H1 (cell line): ENCODE data around the gene LAMP1. TPM values are rescaled to one million over a fixed set of nuclear protein-coding genes. Genes with fewer than 3 reads are reported as not detected.

Experiments
- CTCF ChIA-PET: fragments of 300-600 bp; sonication (Branson Sonifier 250); formaldehyde crosslinking; loops from one replicate; lab custom pipeline; 2021; ENCODE audit not compliant: partially characterized antibody; lab: Charles Lee
- POLR2A ChIA-PET: fragments of 300-600 bp; sonication (Branson Sonifier 250); formaldehyde crosslinking; loops from one replicate; lab custom pipeline; 2021; ENCODE audit warnings: inconsistent platforms; ENCODE audit not compliant: partially characterized antibody; lab: Charles Lee
- DNase-seq, 2 experiments: peaks; one replicate each; pipeline versions ENCODE4 v3.0.0 to v3.0.0-alpha.2; 2010 to 2022; ENCODE audit warnings: low spot score in 2 of 2, low read depth in 1 of 2, mixed read lengths in 1 of 2
- FAIRE-seq: peaks from 2 replicates; lab custom pipeline; 2011; peaks lifted over from hg19 to GRCh38; lab: Jason Lieb, UNC
- H2AFZ ChIP-seq: 2 replicates; pipeline ENCODE4 v1.8.1; 2012; ENCODE audit warnings: low read length, inconsistent platforms
- H2AK5ac ChIP-seq: 2 replicates; pipeline ENCODE4 v1.6.1; 2013; ENCODE audit warnings: low read depth, low read length
- H2BK120ac ChIP-seq: replicated peaks from 2 replicates; pipeline ENCODE3; 2013; ENCODE audit warnings: low read depth, low read length, inconsistent platforms
- H2BK12ac ChIP-seq: 2 replicates; pipeline ENCODE4 v1.6.1; 2013; ENCODE audit warnings: low read depth, low read length
- H2BK15ac ChIP-seq: 2 replicates; pipeline ENCODE4 v1.6.1; 2013; ENCODE audit warnings: low read length
- H2BK20ac ChIP-seq: 2 replicates; pipeline ENCODE4 v1.6.1; 2013; ENCODE audit warnings: low read length
- H2BK5ac ChIP-seq: 2 replicates; pipeline ENCODE4 v1.6.1; 2013; ENCODE audit warnings: low read depth, low read length
- H3K14ac ChIP-seq: 2 replicates; pipeline ENCODE4 v1.6.1; 2013; ENCODE audit warnings: inconsistent platforms; ENCODE audit not compliant: insufficient read length
- H3K18ac ChIP-seq: 2 replicates; pipeline ENCODE4 v1.6.1; 2013; ENCODE audit warnings: low read length; ENCODE audit errors: extremely low read depth
- H3K23ac ChIP-seq: 2 replicates; pipeline ENCODE4 v1.6.1; 2013; ENCODE audit warnings: inconsistent platforms; ENCODE audit not compliant: insufficient read length
- H3K23me2 ChIP-seq: 2 replicates; pipeline ENCODE4 v1.6.1; 2013; ENCODE audit warnings: low read depth, low read length
- H3K27ac ChIP-seq: 2 replicates; pipeline ENCODE4 v1.6.1; 2011; ENCODE audit warnings: low read depth, low read length, inconsistent platforms
- H3K27me3 ChIP-seq, 4 experiments: replicated peaks in 1 of 4; 1 replicate in 1 of 4; 2 replicates in 3 of 4; pipeline versions ENCODE4 v1.6.1 to v1.8.1; 2011 to 2013; ENCODE audit warnings: low read length in 3 of 4, mild to moderate bottlenecking in 3 of 4, inconsistent platforms in 2 of 4, mixed read lengths in 2 of 4, moderate library complexity in 1 of 4; ENCODE audit not compliant: control insufficient read depth in 3 of 4, insufficient read depth in 3 of 4; ENCODE audit errors: extremely low read depth in 1 of 4
- H3K36me3 ChIP-seq, 4 experiments: 2 replicates each; pipeline versions ENCODE4 v1.6.1 to v1.8.1; 2011 to 2013; ENCODE audit warnings: mild to moderate bottlenecking in 4 of 4, low read length in 3 of 4, moderate library complexity in 2 of 4, control low read depth in 1 of 4, inconsistent platforms in 1 of 4; ENCODE audit not compliant: insufficient read depth in 4 of 4, control insufficient read depth in 2 of 4
- H3K4ac ChIP-seq: replicated peaks from 2 replicates; pipeline ENCODE3; 2013; ENCODE audit warnings: low read length, low read depth, mixed read lengths, inconsistent platforms; ENCODE audit not compliant: insufficient read length
- H3K4me1 ChIP-seq, 4 experiments: replicated peaks in 1 of 4; 1 replicate in 1 of 4; 2 replicates in 3 of 4; pipeline versions ENCODE4 v1.6.1 to v1.8.1; 2011 to 2013; ENCODE audit warnings: low read length in 3 of 4, inconsistent platforms in 2 of 4, mixed read lengths in 1 of 4; ENCODE audit not compliant: insufficient read depth in 4 of 4, control insufficient read depth in 3 of 4
- H3K4me2 ChIP-seq, 2 experiments: 2 replicates each; pipeline versions ENCODE4 v1.6.1 to v1.8.1; 2011 to 2013; ENCODE audit warnings: low read depth in 2 of 2, low read length in 2 of 2, control low read depth in 1 of 2, inconsistent platforms in 1 of 2, mild to moderate bottlenecking in 1 of 2; ENCODE audit not compliant: insufficient read depth in 1 of 2
- H3K4me3 ChIP-seq, 4 experiments: fragments of 200-600, 300-600 bp in 1 of 4; sonication (generic), shearing (Covaris generic), sonication (Bioruptor Twin) in 1 of 4; 2 replicates each; pipeline versions ENCODE4 v1.5.1 to v1.8.1; 2011 to 2016; ENCODE audit warnings: low read length in 4 of 4, low read depth in 3 of 4, control low read depth in 2 of 4, inconsistent platforms in 2 of 4, mild to moderate bottlenecking in 2 of 4, mixed read lengths in 1 of 4, moderate library complexity in 1 of 4; ENCODE audit not compliant: insufficient read depth in 2 of 4; ENCODE audit errors: extremely low read depth in 1 of 4
- H3K56ac ChIP-seq: replicated peaks from 2 replicates; pipeline ENCODE3; 2013; ENCODE audit warnings: low read depth, mild to moderate bottlenecking, mixed read lengths, low read length, inconsistent platforms; ENCODE audit not compliant: insufficient read length
- H3K79me1 ChIP-seq: 2 replicates; pipeline ENCODE4 v1.6.1; 2013; ENCODE audit warnings: low read depth, low read length, control low read depth
- H3K79me2 ChIP-seq, 2 experiments: 2 replicates each; pipeline versions ENCODE4 v1.6.1 to v1.8.1; 2012 to 2013; ENCODE audit warnings: low read length in 2 of 2, mild to moderate bottlenecking in 2 of 2, inconsistent platforms in 1 of 2; ENCODE audit not compliant: insufficient read depth in 2 of 2, control insufficient read depth in 1 of 2
- H3K9ac ChIP-seq, 4 experiments: replicated peaks in 1 of 4; 1 replicate in 1 of 4; 2 replicates in 3 of 4; pipeline versions ENCODE4 v1.6.1 to v1.8.1; 2011 to 2013; ENCODE audit warnings: low read depth in 3 of 4, low read length in 3 of 4, control low read depth in 2 of 4, mild to moderate bottlenecking in 2 of 4, moderate library complexity in 2 of 4, inconsistent platforms in 1 of 4; ENCODE audit errors: extremely low read depth in 1 of 4
- H3K9me3 ChIP-seq, 2 experiments: 2 replicates each; pipeline versions ENCODE4 v1.6.1 to v1.8.1; 2012 to 2013; ENCODE audit warnings: mild to moderate bottlenecking in 2 of 2, moderate library complexity in 2 of 2, control low read depth in 1 of 2, inconsistent platforms in 1 of 2, low read depth in 1 of 2, low read length in 1 of 2, mixed read lengths in 1 of 2; ENCODE audit not compliant: insufficient read depth in 2 of 2
- H4K20me1 ChIP-seq, 2 experiments: replicated peaks in 1 of 2; 2 replicates each; pipeline versions ENCODE3 to v1.8.1; 2011 to 2013; ENCODE audit warnings: inconsistent platforms in 2 of 2, low read length in 2 of 2, mild to moderate bottlenecking in 1 of 2; ENCODE audit not compliant: insufficient read depth in 2 of 2, control insufficient read depth in 1 of 2
- H4K5ac ChIP-seq: 2 replicates; pipeline ENCODE4 v1.6.1; 2013; ENCODE audit warnings: low read length, low read depth, mixed read lengths, inconsistent platforms; ENCODE audit not compliant: insufficient read length
- H4K8ac ChIP-seq: 2 replicates; pipeline ENCODE4 v1.8.0; 2013; ENCODE audit warnings: mild to moderate bottlenecking, moderate library complexity, low read length, inconsistent platforms; ENCODE audit not compliant: insufficient read depth; ENCODE audit errors: extremely low read depth
- H4K91ac ChIP-seq: replicated peaks from 2 replicates; pipeline ENCODE3; 2013; ENCODE audit warnings: low read length, mixed read lengths, inconsistent platforms; ENCODE audit not compliant: insufficient read length
- ASH2L ChIP-seq: fragments of 200-600, 300-600 bp; sonication (generic); IDR thresholded peaks from one replicate; pipeline ENCODE4 v1.7.1; 2017; ENCODE audit warnings: low read length
- BCL11A ChIP-seq, 2 experiments: IDR thresholded peaks; one replicate each; pipeline ENCODE4 v1.6.1; 2011; ENCODE audit warnings: low read depth in 2 of 2, low read length in 2 of 2, mild to moderate bottlenecking in 2 of 2
- CBX8 ChIP-seq: fragments of 300-800, 300-1000 bp; sonication (generic); IDR thresholded peaks from 2 replicates; pipeline ENCODE4 v1.7.1; 2016; ENCODE audit warnings: low read depth, low read length, borderline replicate concordance
- CTBP2 ChIP-seq: IDR thresholded peaks from 2 replicates; pipeline ENCODE4 v1.7.0; 2011; ENCODE audit warnings: borderline replicate concordance, mild to moderate bottlenecking, moderate library complexity, mixed read lengths, low read length; ENCODE audit not compliant: insufficient read depth, insufficient read length
- EP300 ChIP-seq, 2 experiments: IDR thresholded peaks; 1 replicate in 1 of 2; 2 replicates in 1 of 2; pipeline ENCODE4 v1.6.1; 2011 to 2012; ENCODE audit warnings: low read depth in 2 of 2, low read length in 2 of 2, mild to moderate bottlenecking in 2 of 2, borderline replicate concordance in 1 of 2, inconsistent platforms in 1 of 2, moderate library complexity in 1 of 2
- RAD21 ChIP-seq, 2 experiments: IDR thresholded peaks in 1 of 2; conservative IDR thresholded peaks in 1 of 2; 2 replicates each; pipeline ENCODE4 v1.6.1; 2011; ENCODE audit warnings: low read depth in 2 of 2, low read length in 2 of 2, improper control_type of control experiment in 1 of 2, inconsistent platforms in 1 of 2, mild to moderate bottlenecking in 1 of 2, moderate library complexity in 1 of 2
- WGBS, 2 experiments: shearing (Covaris generic) in 1 of 2; methylation state at CpG; one replicate each; pipeline versions ENCODE4 v1.1.6 to v1.1.7; 2013 to 2015; ENCODE audit warnings: low lambda C conversion rate in 2 of 2, mixed read lengths in 2 of 2, inconsistent platforms in 1 of 2, low coverage in 1 of 2, missing lambda C conversion rate in 1 of 2; ENCODE audit not compliant: insufficient replicate concordance in 2 of 2, insufficient coverage in 1 of 2, insufficient read length in 1 of 2; ENCODE audit errors: extremely low coverage in 1 of 2, missing lambda C conversion rate in 1 of 2; 5-methylcytosine and 5-hydroxymethylcytosine counted together
- polyA plus RNA-seq, 7 experiments: library from polyadenylated mRNA; depleted of rRNA in 3 of 7; stranded (reverse) in 5 of 7; unstranded in 2 of 7; fragments of >200 nt in 5 of 7; fragments of 200-250 nt in 2 of 7; gene quantifications; 1 replicate in 5 of 7; 2 replicates in 1 of 7; 4 replicates in 1 of 7; pipeline versions ENCODE4 v1.2.1 to v1.2.3, GENCODE V29; 2011 to 2013; ENCODE audit warnings: missing spikeins in 2 of 7, mixed read lengths in 2 of 7
- total RNA-seq: library from RNA; stranded (reverse); fragmentation: NEBNext Ultra II Directional; extraction: Animal tissue kit (Norgen Biotek cat#: 25700); gene quantifications from 2 replicates; pipeline ENCODE4 v1.2.1, GENCODE V29; 2021

LAMP1 gene
- total and polyA plus RNA-seq, 2 of the 8 experiments (the other 6 are each of a cell fraction or from before 2014, with no cell fraction given) = 97.6 to 140 TPM

DNA sequence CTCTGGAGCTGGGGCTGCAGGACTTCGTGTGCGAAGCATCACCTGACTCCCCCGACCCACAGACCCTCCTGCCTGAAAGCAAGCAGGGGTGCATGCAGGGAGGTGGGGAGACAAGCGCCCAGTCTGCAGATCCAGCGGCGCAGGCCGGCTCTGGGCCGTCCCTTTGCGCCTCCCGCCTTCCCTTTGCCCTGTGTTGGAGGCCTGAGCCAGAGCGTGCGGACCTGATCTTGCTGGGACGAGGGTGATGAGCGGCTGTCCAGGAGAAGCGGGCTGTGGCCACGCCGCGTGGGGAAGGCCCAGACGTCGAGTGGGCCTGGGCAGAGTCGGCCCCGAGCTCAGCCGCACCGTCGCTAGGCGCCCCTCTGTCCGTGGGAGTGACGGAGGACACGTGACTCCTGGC, 72.2 kb downstream of the LAMP1 start:
- POLR2A ChIA-PET = interaction anchor here (1.3 kb wide), 1 partner anchor 9 kb away, joined by 3 read pairs; no protein-coding TSS in a partner anchor
- no peak overlapping the region for H3K4me3 ChIP-seq
- no peak for TF ChIP-seq ASH2L
- no peak for TF ChIP-seq BCL11A (IDR thresholded peaks at IDR 0.05; ENCODE audit: low read depth in 2 of 2, low read length in 2 of 2)
- no peak for TF ChIP-seq EP300 (IDR thresholded peaks at IDR 0.05; ENCODE audit: borderline replicate concordance in 1 of 2, low read depth in 2 of 2, low read length in 2 of 2)
- no peak for TF ChIP-seq RAD21 (IDR thresholded peaks at IDR 0.05 in 1 of 2, conservative IDR thresholded peaks at IDR 0.05 in 1 of 2; ENCODE audit: low read depth in 2 of 2, low read length in 2 of 2)
- no peak for TF ChIP-seq CBX8
- TF ChIP-seq CTBP2 = no peak
- TF ChIP-seq, all 59 proteins: peak for 0
- Histone ChIP-seq H2AK5ac (no peak overlapping the region), H2AFZ (no peak overlapping the region), H3K79me2 (no peaks in the 10 kb centered on the region), H3K18ac (no peak overlapping the region; the same call in 1 of the 2 replicates), H3K4me1 (peaks cover 0 to 23% (median 5%) of the 10 kb centered on the region in 4 experiments; a peak in 6 of 7 replicates), H3K79me1 (no peaks in the 10 kb centered on the region), H2BK20ac (0 out of 2 replicates have a peak overlapping the region, but pooled peaks have one; percentile 61), H3K14ac (no peak overlapping the region), H2BK5ac (no peak overlapping the region; the same call in 1 of the 2 replicates), H3K23ac (no peak overlapping the region), H2BK15ac (no peak overlapping the region), H3K27me3 (0 out of 7 replicates have a peak, but pooled peaks cover 0 to 4% (median 0%) of the 10 kb centered on the region in 4 experiments), H4K91ac (peak overlapping the region; percentile 81), H4K5ac (no peak overlapping the region), H3K9me3 (no peaks in the 10 kb centered on the region; a peak in 1 of 4 replicates), H3K4me2 (no peak overlapping the region), H3K9ac (no peak overlapping the region), H2BK12ac (no peak overlapping the region), H3K4ac (no peak overlapping the region), H3K36me3 (no peaks in the 10 kb centered on the region), H2BK120ac (no peak overlapping the region), H3K27ac (no peak overlapping the region), H3K56ac (no peak overlapping the region), H4K8ac (no peak overlapping the region), H4K20me1 (no peaks in the 10 kb centered on the region), H3K23me2 (no peaks in the 10 kb centered on the region)
- WGBS, 2 experiments = 92% methylated on average over 24 of the region's 29 CpGs; no CpG with 5 or more reads in 1 of the 2 experiments
- FAIRE-seq = no peak
- CTCF ChIA-PET = interaction anchor here (1.7 kb wide), 1 partner anchor 34 kb away, joined by 4 read pairs; no protein-coding TSS in a partner anchor
- DNase-seq = peak in 1 of 2 experiments; percentile 46
